Stimulated activated CD8-positive, alpha-beta memory T cell treated with anti-CD3 and anti-CD28 coated beads, Interleukin-7, amount 100 ng/mL, for 4 hours (primary cell): Measurements from ENCODE around the gene CCR8.
"Not testable (repeated sequence)": the region's sequence is repeated elsewhere in the genome, so short reads cannot be mapped to it uniquely, and the experiment has no call there.

Experiments
- DNase-seq, 2 donors: peaks; one replicate each; pipeline ENCODE4 v3.0.0-alpha.2; 2020; ENCODE audit warnings: low read depth in 2 of 2

Gene CCR8

GRCh38 chr3:39349080-39349479 lies 19.6 kb downstream of the CCR8 start:
- DNase-seq: no peak

- no peak for DNase-seq
Measured at GRCh38 chr3:39350714-39351113, 21.2 kb downstream of the CCR8 start.

GRCh38 chr3:39351134-39351533 lies 21.6 kb downstream of the CCR8 start:
- DNase-seq: not testable (repeated sequence)

GRCh38 chr3:39353168-39353927 lies 23.8 kb downstream of the CCR8 start:
- not testable (repeated sequence) for DNase-seq

- DNase-seq: no peak
Measured at GRCh38 chr3:39358333-39358732, 28.8 kb downstream of the CCR8 start.

- peak; percentile 36 to 54 for DNase-seq
Measured at GRCh38 chr3:39361252-39361927, 31.9 kb downstream of the CCR8 start.

- no peak for DNase-seq
Measured at GRCh38 chr3:39362192-39362591, 32.7 kb downstream of the CCR8 start.

- no peak for DNase-seq
Measured at GRCh38 chr3:39362812-39363211, 33.3 kb downstream of the CCR8 start.

- DNase-seq: not testable (repeated sequence)
Measured at GRCh38 chr3:39370450-39370849, 40.9 kb downstream of the CCR8 start.

GRCh38 chr3:39372833-39373232 lies 43.3 kb downstream of the CCR8 start:
- DNase-seq: no peak

- no peak for DNase-seq
Measured at GRCh38 chr3:39376959-39377634, 47.6 kb downstream of the CCR8 start.

- DNase-seq: peak; percentile 31 to 43
Measured at GRCh38 chr3:39378088-39378487, 48.6 kb downstream of the CCR8 start.

GRCh38 chr3:39378957-39379777 lies 49.7 kb downstream of the CCR8 start:
- no peak for DNase-seq

GRCh38 chr3:39379778-39380155 lies 50.3 kb downstream of the CCR8 start:
- DNase-seq: no peak

- DNase-seq: no peak
Measured at GRCh38 chr3:39381432-39381831, 51.9 kb downstream of the CCR8 start.
